SK-N-SH (cell line): Measurements from ENCODE around the gene BRAT1.

Experiments used
- EZH2phosphoT487 ChIP-seq: fragments of 200-600 bp; sonication (generic); IDR thresholded peaks from 2 replicates; pipeline ENCODE4 v1.6.1; 2017; ENCODE audit warnings: low read depth, mixed run types, mild to moderate bottlenecking, antibody characterized with exemption, moderate library complexity, borderline replicate concordance
- JUND ChIP-seq: IDR thresholded peaks from 2 replicates; pipeline ENCODE4 v1.4.0; 2012
- MXI1 ChIP-seq: IDR thresholded peaks from 2 replicates; pipeline ENCODE4 v1.6.1; 2012; ENCODE audit warnings: mild to moderate bottlenecking, low read depth, low read length, improper control_type of control experiment
- POLR2AphosphoS5 ChIP-seq: IDR thresholded peaks from 2 replicates; pipeline ENCODE4 v1.6.1; 2012; ENCODE audit warnings: low read depth, low read length
- RAD21 ChIP-seq: IDR thresholded peaks from 2 replicates; pipeline ENCODE4 v1.6.1; 2012; ENCODE audit warnings: mild to moderate bottlenecking, low read length
- RFX5 ChIP-seq: IDR thresholded peaks from 2 replicates; pipeline ENCODE4 v1.6.1; 2012; ENCODE audit warnings: mild to moderate bottlenecking, improper control_type of control experiment, low read length
- RXRA ChIP-seq: IDR thresholded peaks from 2 replicates; pipeline ENCODE4 v1.4.0; 2012; ENCODE audit warnings: low read depth, mild to moderate bottlenecking, borderline replicate concordance
- YY1 ChIP-seq: IDR thresholded peaks from 2 replicates; pipeline ENCODE4 v1.4.0; 2012; ENCODE audit warnings: low read depth, mild to moderate bottlenecking
- TF ChIP-seq, protein P1 (sequence below): fragments of 200-600 bp; sonication (generic); IDR thresholded peaks from 2 replicates; pipeline ENCODE4 v1.6.1; 2017; ENCODE audit warnings: antibody characterized with exemption, mild to moderate bottlenecking, moderate library complexity
- TF ChIP-seq, protein P2 (sequence below): fragments of 150-350 bp; IDR thresholded peaks from 2 replicates; pipeline ENCODE4 v1.6.1; 2017; ENCODE audit warnings: antibody characterized with exemption, low read length, low read depth, borderline replicate concordance
- TF ChIP-seq, protein P3 (sequence below): IDR thresholded peaks from 2 replicates; pipeline ENCODE4 v1.4.0; 2012; ENCODE audit warnings: low read depth
- TF ChIP-seq, protein P4 (sequence below): IDR thresholded peaks from 2 replicates; pipeline ENCODE4 v1.6.1; 2012; ENCODE audit warnings: mild to moderate bottlenecking, low read depth, low read length, moderate library complexity

DNA sequence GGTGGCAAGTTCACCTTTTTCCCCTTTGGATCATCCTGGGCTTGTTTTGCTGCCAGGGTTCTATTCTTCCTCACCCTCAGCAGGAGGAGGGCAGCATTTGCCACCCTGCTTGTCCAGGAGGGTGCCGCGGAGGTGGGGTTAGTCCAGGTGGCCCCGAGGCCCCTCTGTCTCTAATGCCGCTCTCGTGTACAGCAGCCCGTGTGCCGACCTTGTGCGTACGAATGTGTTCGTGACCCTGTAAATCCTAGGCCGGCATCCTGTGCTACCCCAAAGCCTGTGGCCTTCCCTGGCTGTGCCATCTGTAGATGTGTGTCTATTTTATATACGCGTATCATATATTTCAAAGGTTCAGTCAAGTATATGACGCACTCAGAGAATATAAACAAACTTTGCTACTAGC is 14.1 kb upstream of the BRAT1 start:
- TF ChIP-seq POLR2AphosphoS5 (no peak), YY1 (no peak), JUND (no peak), MXI1 (no peak), RFX5 (no peak), EZH2phosphoT487 (no peak), RXRA (no peak), RAD21 (no peak)
- TF ChIP-seq, protein P1, sequence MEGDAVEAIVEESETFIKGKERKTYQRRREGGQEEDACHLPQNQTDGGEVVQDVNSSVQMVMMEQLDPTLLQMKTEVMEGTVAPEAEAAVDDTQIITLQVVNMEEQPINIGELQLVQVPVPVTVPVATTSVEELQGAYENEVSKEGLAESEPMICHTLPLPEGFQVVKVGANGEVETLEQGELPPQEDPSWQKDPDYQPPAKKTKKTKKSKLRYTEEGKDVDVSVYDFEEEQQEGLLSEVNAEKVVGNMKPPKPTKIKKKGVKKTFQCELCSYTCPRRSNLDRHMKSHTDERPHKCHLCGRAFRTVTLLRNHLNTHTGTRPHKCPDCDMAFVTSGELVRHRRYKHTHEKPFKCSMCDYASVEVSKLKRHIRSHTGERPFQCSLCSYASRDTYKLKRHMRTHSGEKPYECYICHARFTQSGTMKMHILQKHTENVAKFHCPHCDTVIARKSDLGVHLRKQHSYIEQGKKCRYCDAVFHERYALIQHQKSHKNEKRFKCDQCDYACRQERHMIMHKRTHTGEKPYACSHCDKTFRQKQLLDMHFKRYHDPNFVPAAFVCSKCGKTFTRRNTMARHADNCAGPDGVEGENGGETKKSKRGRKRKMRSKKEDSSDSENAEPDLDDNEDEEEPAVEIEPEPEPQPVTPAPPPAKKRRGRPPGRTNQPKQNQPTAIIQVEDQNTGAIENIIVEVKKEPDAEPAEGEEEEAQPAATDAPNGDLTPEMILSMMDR: no peak
- TF ChIP-seq, protein P2, sequence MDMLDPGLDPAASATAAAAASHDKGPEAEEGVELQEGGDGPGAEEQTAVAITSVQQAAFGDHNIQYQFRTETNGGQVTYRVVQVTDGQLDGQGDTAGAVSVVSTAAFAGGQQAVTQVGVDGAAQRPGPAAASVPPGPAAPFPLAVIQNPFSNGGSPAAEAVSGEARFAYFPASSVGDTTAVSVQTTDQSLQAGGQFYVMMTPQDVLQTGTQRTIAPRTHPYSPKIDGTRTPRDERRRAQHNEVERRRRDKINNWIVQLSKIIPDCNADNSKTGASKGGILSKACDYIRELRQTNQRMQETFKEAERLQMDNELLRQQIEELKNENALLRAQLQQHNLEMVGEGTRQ: no peak
- TF ChIP-seq, protein P3, sequence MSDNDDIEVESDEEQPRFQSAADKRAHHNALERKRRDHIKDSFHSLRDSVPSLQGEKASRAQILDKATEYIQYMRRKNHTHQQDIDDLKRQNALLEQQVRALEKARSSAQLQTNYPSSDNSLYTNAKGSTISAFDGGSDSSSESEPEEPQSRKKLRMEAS: no peak
- TF ChIP-seq, protein P4, sequence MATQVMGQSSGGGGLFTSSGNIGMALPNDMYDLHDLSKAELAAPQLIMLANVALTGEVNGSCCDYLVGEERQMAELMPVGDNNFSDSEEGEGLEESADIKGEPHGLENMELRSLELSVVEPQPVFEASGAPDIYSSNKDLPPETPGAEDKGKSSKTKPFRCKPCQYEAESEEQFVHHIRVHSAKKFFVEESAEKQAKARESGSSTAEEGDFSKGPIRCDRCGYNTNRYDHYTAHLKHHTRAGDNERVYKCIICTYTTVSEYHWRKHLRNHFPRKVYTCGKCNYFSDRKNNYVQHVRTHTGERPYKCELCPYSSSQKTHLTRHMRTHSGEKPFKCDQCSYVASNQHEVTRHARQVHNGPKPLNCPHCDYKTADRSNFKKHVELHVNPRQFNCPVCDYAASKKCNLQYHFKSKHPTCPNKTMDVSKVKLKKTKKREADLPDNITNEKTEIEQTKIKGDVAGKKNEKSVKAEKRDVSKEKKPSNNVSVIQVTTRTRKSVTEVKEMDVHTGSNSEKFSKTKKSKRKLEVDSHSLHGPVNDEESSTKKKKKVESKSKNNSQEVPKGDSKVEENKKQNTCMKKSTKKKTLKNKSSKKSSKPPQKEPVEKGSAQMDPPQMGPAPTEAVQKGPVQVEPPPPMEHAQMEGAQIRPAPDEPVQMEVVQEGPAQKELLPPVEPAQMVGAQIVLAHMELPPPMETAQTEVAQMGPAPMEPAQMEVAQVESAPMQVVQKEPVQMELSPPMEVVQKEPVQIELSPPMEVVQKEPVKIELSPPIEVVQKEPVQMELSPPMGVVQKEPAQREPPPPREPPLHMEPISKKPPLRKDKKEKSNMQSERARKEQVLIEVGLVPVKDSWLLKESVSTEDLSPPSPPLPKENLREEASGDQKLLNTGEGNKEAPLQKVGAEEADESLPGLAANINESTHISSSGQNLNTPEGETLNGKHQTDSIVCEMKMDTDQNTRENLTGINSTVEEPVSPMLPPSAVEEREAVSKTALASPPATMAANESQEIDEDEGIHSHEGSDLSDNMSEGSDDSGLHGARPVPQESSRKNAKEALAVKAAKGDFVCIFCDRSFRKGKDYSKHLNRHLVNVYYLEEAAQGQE: no peak
